GM18870 (cell line): ENCODE results near the gene NELL1.

Experiments used
- ATAC-seq: cut with Tn5 transposase; IDR thresholded peaks from one replicate; pipeline ENCODE4 v1.9.1; 2021; ENCODE audit warnings: moderate library complexity; ENCODE audit not compliant: unreplicated experiment

The NELL1 gene

DNA sequence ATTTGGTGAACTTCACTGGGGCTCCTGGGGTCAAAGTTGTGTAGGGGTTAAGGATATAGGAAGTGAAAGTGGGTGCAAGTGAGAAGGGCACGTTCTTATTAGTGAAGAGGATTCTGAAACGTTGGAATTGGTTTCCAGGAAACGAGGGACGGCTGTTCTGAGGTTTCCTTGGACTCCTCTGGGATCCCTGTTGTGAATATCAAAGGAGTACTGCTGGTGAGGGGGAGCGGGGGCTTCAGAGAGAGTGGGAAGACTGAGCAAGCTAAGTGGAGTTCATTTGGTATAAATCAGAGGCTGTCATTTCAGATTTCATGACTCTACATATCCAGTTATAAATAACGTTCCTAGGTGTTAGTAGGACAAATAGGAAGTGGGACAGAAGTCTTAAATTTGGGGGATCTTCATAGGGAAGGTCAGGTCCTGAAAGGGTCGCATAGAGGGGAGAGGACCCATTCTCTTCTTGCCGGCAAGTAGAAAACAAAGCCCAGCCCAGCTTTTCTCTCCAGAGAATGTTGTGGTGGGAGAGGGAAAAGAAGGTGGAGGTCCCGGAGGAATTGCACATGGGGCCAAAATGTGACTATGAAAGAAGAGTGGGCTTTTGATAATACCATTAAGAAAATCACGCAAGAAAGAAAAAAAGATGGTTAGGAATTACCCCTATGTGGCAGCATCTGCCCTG, 1.1 kb upstream of the NELL1 start:
- ATAC-seq: no peak

DNA sequence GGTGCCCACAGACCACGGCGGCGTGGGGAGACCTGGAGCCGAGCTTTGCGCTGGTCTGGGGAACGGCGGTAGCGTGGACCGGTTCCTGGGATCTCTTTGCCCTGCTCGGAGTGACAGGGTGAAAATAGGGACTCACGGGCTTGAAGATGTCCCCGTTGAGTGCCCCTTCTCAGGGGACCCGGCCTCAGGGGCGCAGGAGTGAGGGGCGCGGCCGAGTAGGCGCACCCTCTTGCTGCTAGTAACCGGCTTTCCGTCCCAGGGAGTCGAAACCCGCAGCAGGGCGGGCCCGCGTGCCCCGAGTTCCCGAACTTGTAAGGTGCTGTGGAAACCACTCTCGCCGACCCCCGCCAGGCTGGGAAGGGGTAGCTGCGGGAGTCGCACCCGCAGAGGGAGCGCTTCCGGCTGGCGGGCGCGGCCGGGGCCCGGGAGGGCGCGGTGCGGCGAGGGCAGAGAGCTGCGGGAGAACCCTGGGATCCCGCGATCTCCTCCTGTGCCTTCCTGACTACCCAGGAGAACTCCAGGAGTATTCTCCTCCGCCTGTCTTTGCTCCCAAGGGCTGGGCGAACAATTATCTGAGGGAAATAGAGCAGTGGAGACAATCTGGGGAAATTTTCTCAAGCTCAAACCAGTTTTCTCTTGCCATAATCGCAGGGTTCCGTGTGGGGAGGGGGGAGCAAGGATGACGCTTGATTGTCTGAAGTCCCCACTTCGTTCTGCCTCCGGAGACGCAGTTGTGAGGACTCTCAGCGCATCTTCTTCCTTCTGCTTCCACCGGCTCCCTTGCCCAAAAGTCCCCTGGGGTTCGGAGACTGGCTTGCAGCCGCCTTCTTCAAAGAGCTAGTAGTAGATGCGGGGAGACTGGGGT, 666 bp downstream of the NELL1 start:
- no peak for ATAC-seq

DNA sequence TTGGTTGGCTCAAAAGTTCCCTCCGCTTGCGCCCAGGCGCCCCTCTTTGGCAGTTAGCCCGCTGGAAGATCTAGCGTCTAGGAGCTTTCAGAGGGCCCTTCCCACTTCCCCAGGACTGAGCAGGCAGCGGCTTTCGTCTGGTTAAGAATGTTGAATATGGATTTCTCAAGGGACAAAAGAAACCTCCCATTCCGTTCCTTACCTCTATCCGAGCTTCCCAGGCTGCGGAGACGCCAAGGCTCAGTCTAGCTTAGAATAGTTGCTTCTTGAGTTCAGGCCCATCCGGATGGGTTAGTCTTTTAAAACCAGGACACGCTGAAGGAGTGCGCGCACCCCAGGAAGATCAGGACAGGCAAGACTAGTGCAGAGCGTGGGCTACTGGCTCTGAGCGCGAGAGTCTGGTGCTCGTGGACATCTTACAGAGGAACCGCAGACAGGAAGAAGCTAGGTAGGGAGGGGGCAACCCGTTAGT, 1.6 kb downstream of the NELL1 start:
- no peak for ATAC-seq

DNA sequence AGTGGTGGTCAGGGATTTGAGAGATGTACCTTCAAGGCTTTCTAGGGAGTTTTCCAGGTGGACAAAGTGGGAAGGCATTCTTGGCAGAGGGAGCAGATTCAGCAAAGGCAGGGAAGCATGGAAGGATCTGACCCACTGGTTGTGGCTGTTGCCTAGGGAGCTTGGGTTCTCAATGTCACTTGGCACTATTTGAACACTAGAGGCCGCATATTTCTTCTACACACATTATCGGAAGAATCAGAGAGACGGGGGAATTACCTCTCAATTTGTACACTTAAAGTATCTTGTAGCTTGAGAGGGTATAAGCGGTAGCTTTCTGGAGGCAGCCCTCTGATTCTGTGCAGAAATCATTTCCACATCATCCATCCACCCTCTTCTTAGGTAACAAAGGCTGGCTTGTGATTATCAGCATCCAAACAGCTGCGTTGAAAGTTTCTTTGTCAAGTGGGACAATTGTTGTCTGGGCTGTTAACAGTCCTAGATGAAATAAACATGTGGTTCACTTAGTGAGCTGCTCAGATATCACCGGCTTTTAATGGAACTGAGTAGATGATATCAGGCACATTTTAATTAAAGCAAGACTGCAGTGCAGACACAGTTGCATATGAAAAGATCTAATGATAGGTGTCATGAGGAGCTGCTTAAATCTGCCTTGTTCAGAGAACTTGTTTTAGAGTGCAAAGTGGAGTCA, 2.6 kb downstream of the NELL1 start:
- no peak for ATAC-seq

DNA sequence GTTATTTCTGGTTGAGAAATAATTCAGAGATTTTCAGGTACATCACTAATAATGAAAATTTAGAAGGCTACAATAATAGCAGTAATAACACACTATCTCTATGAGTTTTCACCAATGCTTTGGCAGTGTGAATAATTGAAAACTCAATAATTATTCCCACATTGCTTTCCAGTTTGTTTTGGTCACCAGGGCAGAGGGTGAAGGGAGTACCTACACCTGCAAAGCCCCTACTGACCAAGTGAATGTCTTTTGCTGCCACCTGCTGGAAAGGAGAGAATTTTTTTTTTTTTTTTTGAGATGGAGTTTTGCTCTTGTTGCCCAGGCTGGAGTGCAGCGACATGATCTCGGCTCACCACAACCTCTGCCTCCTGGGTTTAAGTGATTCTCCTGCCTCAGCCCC, 3.2 kb downstream of the NELL1 start:
- ATAC-seq: no peak

DNA sequence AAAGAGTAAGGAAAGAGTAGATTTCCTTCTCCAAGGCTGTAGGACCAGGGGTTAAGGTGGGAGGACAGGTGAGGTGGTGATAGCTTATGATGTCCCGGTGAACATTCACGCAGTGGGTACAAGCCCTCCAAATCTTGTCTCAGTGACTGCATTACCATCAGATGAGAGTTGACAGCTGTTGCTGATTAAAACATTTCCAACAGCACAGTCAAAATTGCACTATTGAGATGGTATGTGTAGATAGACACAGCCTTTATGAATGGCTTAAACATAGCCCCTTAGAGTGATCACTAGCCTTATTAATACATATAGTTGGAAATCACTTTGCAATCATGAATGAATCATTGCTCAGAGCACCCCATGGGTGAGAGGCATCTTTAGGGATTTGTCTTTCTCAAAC, 7.3 kb downstream of the NELL1 start:
- ATAC-seq: no peak

DNA sequence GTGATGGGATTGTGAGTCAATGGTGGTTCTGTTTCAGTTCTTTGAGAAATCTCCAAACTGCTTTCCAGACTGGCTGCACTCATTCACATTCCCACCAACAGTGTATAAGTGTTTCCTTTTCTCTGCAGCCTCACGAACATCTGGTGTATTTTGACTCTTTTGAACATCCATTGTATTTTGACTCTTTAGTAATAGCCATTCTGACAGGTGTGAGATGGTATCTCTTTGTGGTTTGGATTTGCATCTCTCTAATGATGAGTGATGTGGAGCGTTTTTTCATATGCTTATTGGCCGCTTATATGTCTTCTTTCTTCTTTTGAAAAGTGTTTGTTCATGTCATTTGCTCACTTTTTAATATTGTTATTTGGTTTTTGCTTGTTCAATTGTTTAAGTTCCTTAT, 19.4 kb downstream of the NELL1 start:
- ATAC-seq: no peak

DNA sequence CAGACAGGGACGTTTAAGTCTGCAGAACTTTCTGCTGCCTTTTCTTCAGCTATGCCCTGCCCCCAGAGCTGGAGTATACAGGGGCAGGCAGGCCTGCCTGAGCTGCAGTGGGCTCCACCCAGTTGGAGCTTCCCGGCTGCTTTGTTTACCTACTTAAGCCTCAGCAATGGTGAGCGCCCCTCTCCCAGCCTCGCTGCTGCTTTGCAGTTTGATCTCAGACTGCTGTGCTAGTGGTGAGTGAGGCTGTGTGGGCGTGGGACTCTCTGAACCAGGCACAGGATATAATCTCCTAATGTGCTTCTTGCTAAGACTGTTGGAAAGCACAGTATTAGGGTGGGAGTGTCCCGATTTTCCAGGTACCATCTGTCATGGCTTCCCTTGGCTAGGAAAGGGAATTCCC, 38.5 kb downstream of the NELL1 start:
- ATAC-seq: no peak

DNA sequence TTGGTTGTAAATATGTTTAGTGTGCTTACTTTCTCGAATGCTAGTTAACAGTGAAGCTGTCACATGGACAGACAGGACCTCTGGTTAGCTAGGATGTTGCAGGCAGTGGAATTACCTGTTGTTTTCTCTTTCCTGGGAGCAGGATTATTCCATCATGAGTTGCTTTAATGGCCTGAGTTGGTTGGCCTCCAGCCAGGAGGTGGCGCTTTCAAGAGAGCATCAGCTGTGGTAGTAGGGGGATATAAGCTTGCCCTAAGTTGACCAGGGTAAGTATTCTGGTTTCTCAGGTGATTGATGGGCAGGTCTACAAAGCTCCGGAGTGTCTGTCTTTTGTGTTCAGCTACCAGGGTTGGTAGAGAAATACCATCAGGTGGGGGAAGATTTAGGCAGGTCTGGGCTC, 43.5 kb downstream of the NELL1 start:
- ATAC-seq: no peak

DNA sequence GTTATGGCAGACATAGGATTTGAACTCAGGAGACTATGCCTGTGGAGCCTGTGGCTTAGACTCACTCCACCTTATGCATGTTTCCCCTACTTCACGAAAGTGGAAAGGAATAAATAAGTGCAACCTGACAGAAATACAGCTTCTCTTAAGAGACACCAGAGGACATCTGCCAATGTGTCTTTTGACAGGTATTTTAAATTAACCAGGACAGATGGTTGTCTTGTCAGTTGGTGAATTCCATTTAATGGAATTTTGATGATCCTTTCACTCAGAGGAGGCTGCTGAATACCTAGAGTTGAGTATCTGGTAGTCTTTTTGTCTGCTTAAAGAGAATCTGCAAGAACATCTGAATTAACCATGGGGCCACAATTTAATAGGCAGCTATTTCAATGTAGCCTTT, 46.1 kb downstream of the NELL1 start:
- ATAC-seq: no peak

DNA sequence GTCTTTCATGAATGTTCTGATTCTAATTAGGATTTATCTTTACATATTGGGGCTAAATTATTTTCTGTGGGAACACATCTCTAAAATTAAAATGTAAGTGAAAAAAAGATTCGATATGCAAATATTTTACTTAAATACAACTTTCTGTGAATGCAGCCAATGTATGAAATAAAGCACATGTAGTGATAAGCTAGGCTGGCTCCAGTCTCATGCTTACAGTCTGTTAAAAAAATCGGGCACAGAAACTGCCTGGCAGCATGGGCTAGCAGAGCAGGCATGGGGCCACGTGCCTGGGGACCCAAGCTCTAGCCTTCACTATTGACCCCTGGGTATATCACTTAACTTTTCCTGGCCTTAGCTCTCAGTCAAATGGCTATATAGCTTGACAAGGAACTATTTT, 46.5 kb downstream of the NELL1 start:
- no peak for ATAC-seq

DNA sequence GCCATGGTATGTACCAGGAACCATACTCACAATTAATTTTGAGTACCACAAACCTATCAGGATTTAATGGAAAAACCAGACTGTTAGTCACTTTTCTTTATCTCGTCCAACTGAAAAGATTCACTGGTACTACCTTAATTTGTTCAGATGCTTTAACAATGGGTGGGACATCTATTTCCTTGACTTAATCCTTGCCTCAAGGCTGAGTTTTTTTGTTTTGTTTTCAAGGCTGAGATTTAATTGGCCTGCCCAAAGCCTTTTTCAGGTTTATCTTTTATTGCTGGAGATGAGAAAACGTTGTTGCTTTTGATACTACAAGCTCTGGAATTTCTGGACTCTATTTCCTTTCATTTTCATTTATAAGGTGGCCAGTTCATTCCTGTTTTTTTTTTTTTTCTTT, 50.4 kb downstream of the NELL1 start:
- ATAC-seq: no peak

DNA sequence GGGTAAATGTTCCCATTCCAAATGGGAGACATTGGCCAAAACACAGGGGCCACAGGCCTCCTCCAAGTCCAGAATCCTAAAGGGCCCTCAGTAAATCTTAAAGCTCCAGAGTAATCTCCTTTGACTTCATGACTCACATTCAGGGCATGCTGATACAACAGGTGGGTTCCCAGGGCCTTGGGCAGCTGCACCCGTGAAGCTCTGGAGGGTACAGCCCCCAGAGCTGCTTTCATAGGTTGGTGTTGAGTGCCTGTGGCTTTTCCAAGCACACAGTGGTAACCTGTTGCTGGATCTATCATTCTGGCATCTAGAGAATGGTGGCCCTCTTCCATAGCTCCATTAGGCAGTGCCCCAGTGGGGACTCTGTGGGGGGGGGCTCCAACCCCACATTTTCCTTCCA, 54.0 kb downstream of the NELL1 start:
- no peak for ATAC-seq

DNA sequence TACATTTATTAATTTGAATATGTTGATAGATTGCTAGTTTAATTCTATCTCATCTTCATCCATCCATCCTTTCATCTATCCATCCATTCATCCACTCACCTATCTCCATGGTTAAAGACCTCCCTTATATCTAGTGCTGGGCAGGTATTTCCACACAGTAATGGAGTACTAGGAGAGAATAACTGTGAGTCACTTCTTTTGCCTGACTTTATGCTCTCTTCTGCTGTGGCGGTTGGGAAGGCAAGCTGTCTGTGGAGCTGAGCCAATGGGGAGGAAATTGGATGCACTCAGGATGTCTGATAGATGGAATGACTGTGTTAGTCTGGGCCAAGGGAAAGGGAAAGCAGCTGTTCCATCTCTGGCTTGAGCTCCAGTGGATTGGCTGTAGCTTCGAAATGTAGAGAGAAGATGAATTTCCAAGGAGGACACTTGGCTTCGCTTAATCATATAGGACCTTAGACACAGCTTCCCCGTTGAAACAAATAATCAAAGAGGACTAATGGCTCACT, 60.3 kb downstream of the NELL1 start:
- no peak for ATAC-seq

DNA sequence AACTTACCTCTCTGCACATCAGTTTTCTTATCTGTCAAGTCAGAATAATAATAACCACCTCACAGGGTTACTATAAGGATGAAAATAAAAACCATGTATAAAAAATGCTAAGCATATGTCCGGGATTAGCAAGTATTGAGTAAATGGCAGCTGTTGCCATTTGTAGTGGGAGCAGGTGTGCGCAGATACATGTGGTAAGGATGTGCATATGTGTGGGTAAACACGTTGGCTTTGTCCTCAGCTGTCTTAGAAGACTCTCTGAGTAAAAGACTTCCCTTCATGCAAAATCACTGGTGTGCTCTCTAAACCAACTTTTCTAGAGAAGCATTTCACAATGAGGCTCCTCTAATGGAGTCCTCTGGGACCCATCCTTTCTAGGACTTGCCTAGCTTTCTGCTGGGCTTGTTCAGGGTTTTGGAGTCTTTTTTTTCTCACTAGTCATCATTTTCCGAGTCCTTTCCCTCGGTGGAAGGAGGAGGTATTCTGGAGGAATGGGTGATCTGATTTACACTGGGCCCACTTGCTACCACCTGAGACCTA, 62.4 kb downstream of the NELL1 start:
- no peak for ATAC-seq

DNA sequence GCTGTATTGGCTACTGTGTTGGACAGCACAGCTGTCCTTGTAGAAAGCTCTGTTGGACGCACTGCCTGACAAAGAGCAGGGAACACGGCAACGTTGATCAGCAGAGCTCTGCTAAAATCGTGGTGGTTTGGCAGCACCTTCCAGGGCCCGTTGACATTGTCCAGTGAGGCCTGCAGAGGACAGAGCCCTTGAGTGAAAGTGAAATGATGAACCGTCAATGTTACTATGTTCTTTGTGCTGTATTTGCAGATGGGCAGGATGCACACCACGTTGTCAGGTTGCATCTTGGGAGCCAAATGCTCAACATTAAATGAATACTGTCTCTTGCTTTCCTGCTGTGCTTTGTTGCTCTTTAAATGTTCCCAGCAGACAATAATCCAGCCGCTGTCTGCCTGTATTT, 69.7 kb downstream of the NELL1 start:
- ATAC-seq: no peak

DNA sequence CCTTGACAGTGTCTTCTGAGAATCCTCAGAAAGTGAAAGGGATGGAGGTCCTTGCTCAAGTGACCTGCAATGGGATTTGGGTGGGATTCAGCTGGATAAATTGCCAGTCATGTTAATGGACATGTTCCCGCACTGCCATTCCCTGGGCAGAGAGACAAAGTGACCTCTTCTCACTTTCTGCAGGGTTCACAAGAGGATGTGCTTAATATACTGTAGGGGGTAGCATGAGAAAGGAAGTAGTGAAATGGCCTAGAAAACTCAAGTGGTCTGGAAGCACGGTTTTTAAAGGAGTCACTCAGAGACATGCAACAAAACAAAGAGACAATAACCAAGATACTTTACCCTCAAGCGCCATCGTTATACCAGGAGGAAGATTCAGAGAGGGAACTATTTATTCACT, 70.2 kb downstream of the NELL1 start:
- no peak for ATAC-seq

DNA sequence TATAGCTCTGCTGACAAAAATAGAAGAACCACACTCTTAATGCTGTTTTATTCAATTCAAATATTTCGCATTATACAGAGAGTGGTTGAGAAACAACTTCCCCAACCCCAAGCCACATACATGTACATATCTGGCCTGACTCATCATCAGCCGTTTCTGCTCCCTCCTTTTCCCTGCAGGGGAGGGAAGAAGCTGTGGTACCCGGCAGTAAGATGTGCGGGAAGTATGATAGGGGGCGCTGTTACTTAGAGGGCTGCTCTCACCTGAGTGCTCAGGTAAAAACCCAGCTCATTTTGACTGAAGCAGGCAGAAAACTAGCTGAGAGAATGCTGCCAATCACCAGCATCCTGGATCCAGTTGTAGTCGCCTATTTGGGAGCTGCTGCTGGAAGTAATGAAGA, 85.5 kb downstream of the NELL1 start:
- no peak for ATAC-seq

DNA sequence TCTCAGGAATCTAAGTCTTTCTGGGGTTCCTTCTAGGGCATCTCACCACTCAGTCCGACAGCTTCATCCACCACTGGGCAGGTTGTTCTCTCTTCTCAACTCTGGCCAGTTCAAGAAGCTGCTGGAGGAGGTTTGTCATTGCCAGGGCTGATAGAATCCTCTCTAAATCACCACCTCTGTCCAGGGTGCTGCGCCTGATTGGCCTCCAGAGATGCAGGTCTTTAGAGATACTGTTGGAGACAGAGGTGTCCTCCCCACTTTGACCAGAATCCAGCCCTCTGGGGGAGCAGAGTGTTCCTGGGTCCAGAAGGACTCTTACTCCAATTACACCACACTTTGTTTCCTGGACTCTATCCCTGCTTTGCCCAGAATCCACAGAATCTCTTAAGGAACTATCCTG, 90.2 kb downstream of the NELL1 start:
- ATAC-seq: no peak

DNA sequence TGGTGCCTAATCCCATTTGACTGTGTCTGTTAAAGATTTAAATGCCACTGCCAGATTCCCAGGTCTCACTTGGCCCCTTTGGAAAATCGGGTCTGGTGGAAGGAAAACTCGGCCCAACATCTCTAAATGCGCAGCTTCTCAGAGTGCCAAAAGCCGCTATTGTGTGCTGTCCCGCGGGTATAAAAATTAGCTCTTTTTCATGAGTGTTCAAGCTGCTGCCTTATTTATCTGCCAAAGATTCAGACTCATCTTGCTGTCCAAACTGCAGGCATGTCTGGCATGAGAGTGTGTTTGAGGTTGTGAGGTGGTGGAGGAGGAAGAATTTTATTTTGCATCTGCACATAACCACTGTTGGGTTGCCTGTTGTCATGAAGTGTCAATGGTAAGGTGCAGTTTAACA, 91.4 kb downstream of the NELL1 start:
- ATAC-seq: no peak

DNA sequence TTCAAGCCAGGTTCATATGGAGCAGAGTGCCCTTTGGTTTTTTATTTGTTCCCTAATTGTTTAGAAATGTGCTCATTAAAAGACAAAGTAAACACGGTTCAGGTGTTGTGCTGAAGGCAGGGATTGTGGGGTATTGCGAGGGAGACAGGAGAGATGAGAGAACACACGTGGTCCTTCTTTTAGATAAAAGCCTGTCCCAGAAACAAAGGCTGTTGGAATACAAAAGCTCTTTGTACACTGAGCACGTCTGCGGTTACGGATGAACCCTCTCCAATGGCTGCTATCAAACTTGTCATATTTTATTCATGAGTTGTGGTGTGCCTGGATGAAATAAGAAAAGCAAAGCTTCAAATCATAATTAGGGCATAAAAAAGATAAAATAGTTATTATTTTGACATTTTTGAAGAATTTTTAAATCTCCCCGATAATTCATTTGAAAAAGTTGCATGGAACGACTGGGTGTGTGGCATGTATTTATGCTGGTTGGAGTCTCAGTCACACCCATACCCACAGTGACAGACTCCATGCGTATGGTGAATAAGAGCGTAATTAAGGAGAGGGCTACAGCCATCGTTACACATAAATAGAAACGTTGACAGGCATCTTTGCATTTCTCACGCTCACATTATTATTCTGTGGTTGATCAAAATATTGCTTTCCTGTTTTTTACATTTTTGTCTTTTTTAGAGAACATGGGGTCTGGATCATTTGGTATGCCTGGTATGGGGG, 92.9 kb downstream of the NELL1 start:
- no peak for ATAC-seq
